ENCODE measurements around the gene AFF4. TPM values are rescaled to one million over a fixed set of nuclear protein-coding genes. Genes with fewer than 3 reads are reported as not detected.

The AFF4 gene
- total RNA-seq, 2 donors from 2014 or later: 33.3 to 58.1 TPM

- DNase-seq (no peak), ATAC-seq (no peak)
- intact Hi-C loops (cut with DNase I): no loop called here
Measured at GRCh38 chr5:132836852-132837251, 126.6 kb downstream of the AFF4 start.

- no peak for ATAC-seq
- intact Hi-C loops (cut with DNase I): loop anchor here in 1 of 2 donors (5.0 kb wide), 1 partner anchor 43 kb away; no protein-coding TSS in a partner anchor
- no peak for DNase-seq
Measured at GRCh38 chr5:132834057-132834456, 129.4 kb downstream of the AFF4 start.

- ATAC-seq: no peak
- DNase-seq: no peak
- intact Hi-C loops (cut with DNase I): loop anchor here in 1 of 2 donors (5.0 kb wide), 1 partner anchor 45 kb away; no protein-coding TSS in a partner anchor
Measured at GRCh38 chr5:132832612-132833011, 130.8 kb downstream of the AFF4 start.

GRCh38 chr5:132831095-132831860, 132.2 kb downstream of the AFF4 start:
- DNase-seq (no peak), ATAC-seq (no peak)
- intact Hi-C loops (cut with DNase I): loop anchor here (2.0 to 5.0 kb wide), 2 partner anchors 46 to 52 kb away; no protein-coding TSS in a partner anchor

GRCh38 chr5:132830436-132831094, 132.9 kb downstream of the AFF4 start, which contains the start of gene SHROOM1:
Gene SHROOM1, minus strand, starts transcription at chr5:132830647. Its CDS starts 4,507 bp downstream, at chr5:132826140.
- intact Hi-C loops (cut with DNase I): loop anchor here (2.0 to 5.0 kb wide), 2 partner anchors 47 to 52 kb away; no protein-coding TSS in a partner anchor
- ATAC-seq: peak; percentile 76 to 81

GRCh38 chr5:132829742-132830435, 133.5 kb downstream of the AFF4 start:
- peak; percentile 84 for DNase-seq
- ATAC-seq: peak; percentile 90 to 94
- intact Hi-C loops (cut with DNase I): loop anchor here (2.0 to 10.0 kb wide), 3 partner anchors 47 to 455 kb away; no protein-coding TSS in a partner anchor

More at GRCh38 chr5:132830436-132831094, 132.9 kb downstream of the AFF4 start, which contains the start of gene SHROOM1:
- DNase-seq: peak; percentile 79

GRCh38 chr5:132828846-132829494, 134.5 kb downstream of the AFF4 start:
- intact Hi-C loops (cut with DNase I): loop anchor here in 1 of 2 donors (10.0 kb wide), 1 partner anchor 454 kb away; no protein-coding TSS in a partner anchor
- DNase-seq (no peak), ATAC-seq (no peak)

GRCh38 chr5:132827943-132828673, 135.3 kb downstream of the AFF4 start:
- DNase-seq (no peak), ATAC-seq (no peak)
- intact Hi-C loops (cut with DNase I): loop anchor here in 1 of 2 donors (10.0 kb wide), 1 partner anchor 453 kb away; no protein-coding TSS in a partner anchor

GRCh38 chr5:132826424-132827082, 136.9 kb downstream of the AFF4 start:
- DNase-seq: no peak
- no peak for ATAC-seq
- intact Hi-C loops (cut with DNase I): loop anchor here in 1 of 2 donors (10.0 kb wide), 1 partner anchor 452 kb away; no protein-coding TSS in a partner anchor

GRCh38 chr5:132825834-132826391, 137.5 kb downstream of the AFF4 start:
- ATAC-seq (no peak), DNase-seq (no peak)
- intact Hi-C loops (cut with DNase I): loop anchor here in 1 of 2 donors (10.0 kb wide), 1 partner anchor 451 kb away; no protein-coding TSS in a partner anchor

Other genes with a start within 250 kb of the AFF4 start
- gene KIF3A, start 226.1 kb downstream of the AFF4 start, total RNA-seq: 1 to 10 TPM; 6.4 to 8.0 TPM
- not detected for gene CCNI2, start 216.2 kb downstream of the AFF4 start, total RNA-seq
- 10 to 100 TPM; 29.4 to 31.3 TPM for gene SEPTIN8, start 186.4 kb downstream of the AFF4 start, total RNA-seq
- gene SOWAHA, start 150.3 kb downstream of the AFF4 start, total RNA-seq: under 1 TPM in 1 of 2 donors, not detected in 1; 0.06 TPM
- gene SHROOM1, start 133.0 kb downstream of the AFF4 start, total RNA-seq: 1 to 10 TPM; 6.1 to 7.2 TPM
- under 1 TPM in 1 of 2 donors, not detected in 1; 0.65 TPM for gene GDF9, start 97.2 kb downstream of the AFF4 start, total RNA-seq
- gene UQCRQ, start 97.0 kb downstream of the AFF4 start, total RNA-seq: 1,000 to 10,000 TPM; 1,029 to 1,106 TPM
- gene LEAP2, start 90.0 kb downstream of the AFF4 start, total RNA-seq: 1 to 10 TPM; 1.1 to 1.3 TPM
- 10 to 100 TPM; 14.9 to 19.2 TPM for gene ZCCHC10, start 62.9 kb upstream of the AFF4 start, total RNA-seq
- 10 to 100 TPM; 68.0 to 79.9 TPM for gene HSPA4, start 88.4 kb upstream of the AFF4 start, total RNA-seq